Spleen (tissue), 11 donors: ENCODE results near the gene DDX21. TPM values are rescaled to one million over a fixed set of nuclear protein-coding genes. Genes with fewer than 3 reads are reported as not detected.
"Not testable (repeated sequence)": the region's sequence is repeated elsewhere in the genome, so short reads cannot be mapped to it uniquely, and the experiment has no call there.

Experiments
- DNase-seq: peaks from one replicate; pipeline ENCODE4 v3.0.0-alpha.2; 2020
- H3K27ac ChIP-seq, 8 donors: fragments of 200-600 bp; sonication (generic) in 7 of 8; 1 replicate in 4 of 8; 2 replicates in 4 of 8; pipeline versions ENCODE4 v1.5.0 to v1.8.0; 2016 to 2021; ENCODE audit warnings: inconsistent platforms in 4 of 8, mild to moderate bottlenecking in 4 of 8, moderate library complexity in 1 of 8
- H3K27me3 ChIP-seq, 7 donors: fragments of 200-600 bp; sonication (generic) in 6 of 7; replicated peaks in 1 of 7; 1 replicate in 4 of 7; 2 replicates in 3 of 7; pipeline versions ENCODE4 v1.5.0 to v1.8.0; 2016 to 2021; ENCODE audit warnings: inconsistent platforms in 3 of 7, mild to moderate bottlenecking in 1 of 7
- H3K36me3 ChIP-seq, 6 donors: fragments of 200-600 bp; sonication (generic) in 5 of 6; 1 replicate in 4 of 6; 2 replicates in 2 of 6; pipeline versions ENCODE4 v1.5.0 to v1.8.0; 2016 to 2021; ENCODE audit warnings: inconsistent platforms in 2 of 6
- H3K4me1 ChIP-seq, 6 donors: fragments of 200-600 bp; sonication (generic) in 5 of 6; 1 replicate in 3 of 6; 2 replicates in 3 of 6; pipeline versions ENCODE4 v1.5.0 to v1.8.0; 2016 to 2021; ENCODE audit warnings: inconsistent platforms in 3 of 6
- H3K4me3 ChIP-seq, 8 donors: fragments of 200-600 bp; sonication (generic) in 7 of 8; 1 replicate in 4 of 8; 2 replicates in 4 of 8; pipeline versions ENCODE4 v1.5.0 to v1.8.0; 2016 to 2021; ENCODE audit warnings: inconsistent platforms in 4 of 8, mild to moderate bottlenecking in 4 of 8, moderate library complexity in 2 of 8
- H3K9me3 ChIP-seq, 8 donors: fragments of 200-600 bp; sonication (generic) in 7 of 8; 1 replicate in 4 of 8; 2 replicates in 4 of 8; pipeline versions ENCODE4 v1.5.0 to v1.8.0; 2016 to 2021; ENCODE audit warnings: inconsistent platforms in 4 of 8
- CTCF ChIP-seq, 11 experiments: fragments of 200-600 bp in 7 of 11; fragments of 450-650 bp in 4 of 11; sonication (generic) in 4 of 11; IDR thresholded peaks in 8 of 11; conservative IDR thresholded peaks in 3 of 11; 1 replicate in 7 of 11; 2 replicates in 4 of 11; pipeline versions ENCODE4 v1.4.0 to v1.8.0; 2016 to 2021; ENCODE audit warnings: antibody characterized with exemption in 11 of 11, inconsistent platforms in 4 of 11, mild to moderate bottlenecking in 1 of 11
- POLR2A ChIP-seq, 3 donors: fragments of 450-650 bp; IDR thresholded peaks; one replicate each; pipeline ENCODE4 v1.5.1; 2017; ENCODE audit warnings: antibody characterized with exemption in 3 of 3, mild to moderate bottlenecking in 1 of 3
- POLR2AphosphoS5 ChIP-seq, 3 donors: sonication (generic); formaldehyde crosslinking; IDR thresholded peaks; one replicate each; pipeline ENCODE4 v1.5.1; 2017; ENCODE audit warnings: antibody characterized with exemption in 3 of 3
- WGBS, 5 donors: extraction: QIAGEN DNeasy Blood & Tissue Kit in 3 of 5; methylation state at CpG; one replicate each; pipeline versions ENCODE4 v1.1.5 to v1.1.7; 2013 to 2018; 5-methylcytosine and 5-hydroxymethylcytosine counted together
- intact Hi-C: fragments of 100-400 bp; cut with DNase I; formaldehyde crosslinking; loops from one replicate; pipeline ENCODE4 v1.15.0; 2023; ENCODE audit warnings: low total_unique reads
- polyA plus RNA-seq, 3 donors: library from polyadenylated mRNA; stranded (reverse); fragments of 200-250 nt; gene quantifications; one replicate each; pipeline ENCODE4 v1.2.1, GENCODE V29; 2013
- total RNA-seq, 7 donors: library from RNA; depleted of rRNA in 3 of 7; stranded (reverse); fragments of >200 nt in 3 of 7; fragmentation: NEBNext Ultra II Directional in 4 of 7; extraction: Animal tissue kit (Norgen Biotek cat#: 25700) in 4 of 7; gene quantifications; one replicate each; pipeline versions ENCODE4 v1.1.0 to v1.2.1, GENCODE V29; 2016 to 2021
- donor health status: healthy with polysubstance abuse.
- donor health status: DM: no; HTN: no; CAD: no; lungs with moderate emphysema.
- donor health status: DM: no; HTN: no; CAD: no.
- donor health status: Bipolar disorder and iron deficiency.
- donor health status: healthy.
- donor health status: DM: no; HTN: no; CAD: no.
- donor health status: DM: yes; HTN: yes; CAD: no.

The DDX21 gene
- total and polyA plus RNA-seq, 10 donors = 15.7 to 70.0 (median 49.0) TPM

GRCh38 chr10:68934994-68935393 is 21.0 kb upstream of the DDX21 start:
- H3K27me3 ChIP-seq = no peaks in the 10 kb centered on the region
- H3K9me3 ChIP-seq = no peaks in the 10 kb centered on the region
- no peak for TF ChIP-seq CTCF (IDR thresholded peaks at IDR 0.05 in 8 of 11, conservative IDR thresholded peaks at IDR 0.05 in 3 of 11)
- no peak for TF ChIP-seq POLR2AphosphoS5 (IDR thresholded peaks at IDR 0.05)
- no peak for TF ChIP-seq POLR2A (IDR thresholded peaks at IDR 0.05)
- no peak overlapping the region for H3K27ac ChIP-seq
- H3K36me3 ChIP-seq = peaks cover 0 to 98% (median 67%) of the 10 kb centered on the region in 6 donors
- H3K4me1 ChIP-seq = no peaks in the 10 kb centered on the region
- no peak overlapping the region for H3K4me3 ChIP-seq
- intact Hi-C loops = no loop called here
- DNase-seq = no peak

GRCh38 chr10:68938117-68938516 is 17.9 kb upstream of the DDX21 start:
- no peak for TF ChIP-seq CTCF (IDR thresholded peaks at IDR 0.05 in 8 of 11, conservative IDR thresholded peaks at IDR 0.05 in 3 of 11)
- TF ChIP-seq POLR2A (IDR thresholded peaks at IDR 0.05) = no peak
- Histone ChIP-seq H3K9me3 (no peaks in the 10 kb centered on the region), H3K4me3 (no peak overlapping the region), H3K4me1 (no peaks in the 10 kb centered on the region), H3K27me3 (no peaks in the 10 kb centered on the region), H3K36me3 (peaks cover 0 to 100% (median 77%) of the 10 kb centered on the region in 6 donors), H3K27ac (no peak overlapping the region)
- no peak for DNase-seq
- WGBS, 5 donors = 84 to 92% (median 89%) methylated on average over 2 of the region's 2 CpGs
- intact Hi-C loops = no loop called here

- Histone ChIP-seq H3K36me3 (peaks cover 0 to 100% (median 82%) of the 10 kb centered on the region in 6 donors), H3K9me3 (no peaks in the 10 kb centered on the region), H3K27me3 (no peaks in the 10 kb centered on the region), H3K4me3 (no peak overlapping the region), H3K4me1 (no peaks in the 10 kb centered on the region), H3K27ac (no peak overlapping the region)
- DNase-seq = no peak
- intact Hi-C loops = no loop called here
- 92 to 98% (median 96%) methylated on average over 2 of the region's 2 CpGs for WGBS, 5 donors
- TF ChIP-seq CTCF (IDR thresholded peaks at IDR 0.05 in 8 of 11, conservative IDR thresholded peaks at IDR 0.05 in 3 of 11) (no peak), POLR2A (IDR thresholded peaks at IDR 0.05) (no peak), POLR2AphosphoS5 (IDR thresholded peaks at IDR 0.05) (no peak)
Measured at GRCh38 chr10:68938884-68939283, 17.1 kb upstream of the DDX21 start.

- H3K27me3 ChIP-seq, DNase-seq, H3K4me3 ChIP-seq, H3K4me1 ChIP-seq, intact Hi-C loops, H3K27ac ChIP-seq, H3K9me3 ChIP-seq: not testable (repeated sequence)
- H3K36me3 ChIP-seq = peaks cover 0 to 100% (median 85%) of the 10 kb centered on the region in 6 donors
Measured at GRCh38 chr10:68940917-68941316, 15.1 kb upstream of the DDX21 start.

GRCh38 chr10:68950598-68950997 is 5.4 kb upstream of the DDX21 start:
- Histone ChIP-seq H3K9me3 (no peaks in the 10 kb centered on the region), H3K27ac (no peak overlapping the region), H3K4me3 (no peak overlapping the region), H3K4me1 (peaks cover 0 to 10% (median 9%) of the 10 kb centered on the region in 6 donors), H3K36me3 (peaks cover 10 to 62% (median 38%) of the 10 kb centered on the region in 6 donors), H3K27me3 (no peaks in the 10 kb centered on the region)
- TF ChIP-seq POLR2AphosphoS5 (IDR thresholded peaks at IDR 0.05) (no peak), POLR2A (IDR thresholded peaks at IDR 0.05) (no peak), CTCF (IDR thresholded peaks at IDR 0.05 in 8 of 11, conservative IDR thresholded peaks at IDR 0.05 in 3 of 11) (no peak)
- DNase-seq = no peak
- intact Hi-C loops = no loop called here
- WGBS, 5 donors = 93 to 96% (median 95%) methylated on average over 3 of the region's 3 CpGs
